ENCODE measurements around the gene NTSR2. TPM values are rescaled to one million over a fixed set of nuclear protein-coding genes. Genes with fewer than 3 reads are reported as not detected.

Gene NTSR2
- total and polyA plus RNA-seq, 2 donors (not counting 3 experiments of a cell fraction or from before 2014, with no cell fraction given), result not detected

DNA sequence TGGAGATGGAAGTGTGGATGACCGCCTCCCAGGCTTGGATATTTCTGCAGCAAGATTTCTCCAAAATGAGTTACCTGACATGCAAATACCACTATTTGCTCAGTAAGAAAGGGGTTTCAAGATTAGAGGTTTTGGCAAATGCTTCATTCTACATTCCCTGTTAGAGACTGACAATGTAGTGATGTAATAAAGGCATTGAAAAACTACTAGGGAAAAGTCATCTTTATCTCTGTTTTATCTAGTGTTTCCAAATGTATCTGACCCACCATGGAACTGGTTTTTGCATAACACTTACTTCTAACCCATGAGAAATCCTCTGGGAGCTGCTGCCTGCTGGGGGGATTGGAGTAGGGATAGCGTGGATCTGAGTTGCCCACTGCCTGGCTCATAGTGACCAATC, 33.0 kb upstream of the NTSR2 start:
- no peak overlapping the region for H3K4me2 ChIP-seq (ENCODE audit: insufficient read depth, low read length)
- no TSS peak for BruUV-seq (replicated peaks)
- DNase-seq (ENCODE audit: low read depth, low spot score), result no peak
- no peaks in the 10 kb centered on the region for H4K20me1 ChIP-seq (replicated peaks; ENCODE audit: control insufficient read depth, extremely low read depth, insufficient read depth, low read length)
- no peaks in the 10 kb centered on the region for H3K9me3 ChIP-seq (replicated peaks; ENCODE audit: control insufficient read depth, insufficient read depth, low read length)
- intact Hi-C loops (cut with micrococcal nuclease) (no loop called here), dilution Hi-C loops (cut with MboI; ENCODE audit: extremely low pct_ligation_motif_present, low sequenced_read_pairs) (no loop called here)
- FAIRE-seq, result no peak
- H2AFZ ChIP-seq (ENCODE audit: low read depth, low read length), result no peak overlapping the region
- no peaks in the 10 kb centered on the region for H3K27me3 ChIP-seq (ENCODE audit: control insufficient read depth in 2 of 2, insufficient read depth in 2 of 2, low read length in 2 of 2)
- H3K9ac ChIP-seq (replicated peaks; ENCODE audit: extremely low read depth, insufficient read depth, low read length), result no peak overlapping the region
- ChIA-PET POLR2A (no interaction called here), CTCF (interaction anchor here (1.1 to 3.1 kb wide), 2 partner anchors 10 to 15 kb away, joined by 6 to 9 read pairs; no protein-coding TSS in a partner anchor)
- no peaks in the 10 kb centered on the region for H3K36me3 ChIP-seq (ENCODE audit: control insufficient read depth in 2 of 2, extremely low read depth in 1 of 2, insufficient read depth in 2 of 2, low read length in 2 of 2)
- H3K79me2 ChIP-seq (ENCODE audit: control insufficient read depth, insufficient read depth, low read length), result no peaks in the 10 kb centered on the region
- no peak overlapping the region for H3K27ac ChIP-seq (ENCODE audit: insufficient read depth, low read depth, low read length)
- H3K9me1 ChIP-seq (replicated peaks; ENCODE audit: control insufficient read depth, extremely low read depth, insufficient read depth, low read length), result no peaks in the 10 kb centered on the region
- TF ChIP-seq JUN (IDR thresholded peaks at IDR 0.05; ENCODE audit: borderline replicate concordance, insufficient read depth, insufficient read length, low read depth) (no peak), EZH2 (IDR thresholded peaks at IDR 0.05; ENCODE audit: borderline replicate concordance, low read depth, low read length, severe bottlenecking) (no peak), FOS (IDR thresholded peaks at IDR 0.05; ENCODE audit: borderline replicate concordance, insufficient read depth, low read length) (no peak), POLR2A (IDR thresholded peaks at IDR 0.05; ENCODE audit: low read depth, low read length) (no peak), MYC (IDR thresholded peaks at IDR 0.05; ENCODE audit: low read depth, low read length) (no peak), CTCF (IDR thresholded peaks at IDR 0.05; ENCODE audit: extremely low read depth in 1 of 2, insufficient read depth in 1 of 2, low read depth in 1 of 2, low read length in 2 of 2) (no peak), GATA2 (IDR thresholded peaks at IDR 0.05; ENCODE audit: insufficient read depth, insufficient read length, low read depth, low read length) (no peak), MAX (IDR thresholded peaks at IDR 0.05; ENCODE audit: insufficient read depth, insufficient read length) (no peak), POLR2AphosphoS5 (IDR thresholded peaks at IDR 0.05; ENCODE audit: insufficient read depth, low read depth, low read length) (no peak)
- H3K4me1 ChIP-seq (ENCODE audit: control insufficient read depth, extremely low read depth, insufficient read depth, low read length), result no peaks in the 10 kb centered on the region
- H3K4me3 ChIP-seq (replicated peaks in 1 of 3; ENCODE audit: insufficient read depth in 1 of 3, low read depth in 1 of 3, low read length in 3 of 3), result no peak overlapping the region
